Measurements from ENCODE around the gene RCVRN. TPM values are rescaled to one million over a fixed set of nuclear protein-coding genes. Genes with fewer than 3 reads are reported as not detected.

RCVRN gene
- total and polyA plus RNA-seq, 9 donors, result 0.22 to 0.82 (median 0.40) TPM; not detected in 6

DNA sequence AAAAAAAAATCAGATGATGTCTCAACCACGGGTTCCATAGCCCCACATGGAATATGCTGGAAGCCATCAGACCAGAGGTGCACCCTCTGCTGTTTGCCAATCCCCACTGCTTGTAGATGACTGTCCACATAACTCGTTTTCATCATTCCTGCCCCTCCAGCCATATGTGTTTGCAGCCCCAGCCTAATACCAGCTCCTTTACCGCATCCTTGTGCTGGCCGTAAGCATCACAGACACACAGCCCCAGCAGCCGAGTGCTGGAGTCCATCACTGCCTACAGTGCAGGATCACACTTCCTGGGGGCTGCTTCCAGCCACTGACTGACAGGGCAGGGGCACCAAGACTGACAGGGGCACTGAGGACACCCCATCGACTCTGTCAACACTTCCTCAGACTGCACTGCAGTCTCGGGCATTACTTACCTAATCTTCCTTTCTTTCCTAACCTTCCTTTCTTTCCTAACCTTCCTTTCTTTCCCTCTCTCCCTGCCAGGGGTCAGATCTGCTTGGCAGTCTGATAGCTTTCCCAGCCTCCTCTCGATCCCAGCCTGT is 5.0 kb downstream of the RCVRN start:
- Histone ChIP-seq H3K27me3 (no peaks in the 10 kb centered on the region), H3K4me1 (ENCODE audit: insufficient read depth) (peaks cover 7% of the 10 kb centered on the region), H3K27ac (no peak overlapping the region), H3K9me3 (no peaks in the 10 kb centered on the region), H3K36me3 (no peaks in the 10 kb centered on the region), H3K4me3 (no peak overlapping the region)
- intact Hi-C loops (cut with DNase I), result no loop called here
- TF ChIP-seq POLR2A (IDR thresholded peaks at IDR 0.05), result no peak
- TF ChIP-seq, protein P1, sequence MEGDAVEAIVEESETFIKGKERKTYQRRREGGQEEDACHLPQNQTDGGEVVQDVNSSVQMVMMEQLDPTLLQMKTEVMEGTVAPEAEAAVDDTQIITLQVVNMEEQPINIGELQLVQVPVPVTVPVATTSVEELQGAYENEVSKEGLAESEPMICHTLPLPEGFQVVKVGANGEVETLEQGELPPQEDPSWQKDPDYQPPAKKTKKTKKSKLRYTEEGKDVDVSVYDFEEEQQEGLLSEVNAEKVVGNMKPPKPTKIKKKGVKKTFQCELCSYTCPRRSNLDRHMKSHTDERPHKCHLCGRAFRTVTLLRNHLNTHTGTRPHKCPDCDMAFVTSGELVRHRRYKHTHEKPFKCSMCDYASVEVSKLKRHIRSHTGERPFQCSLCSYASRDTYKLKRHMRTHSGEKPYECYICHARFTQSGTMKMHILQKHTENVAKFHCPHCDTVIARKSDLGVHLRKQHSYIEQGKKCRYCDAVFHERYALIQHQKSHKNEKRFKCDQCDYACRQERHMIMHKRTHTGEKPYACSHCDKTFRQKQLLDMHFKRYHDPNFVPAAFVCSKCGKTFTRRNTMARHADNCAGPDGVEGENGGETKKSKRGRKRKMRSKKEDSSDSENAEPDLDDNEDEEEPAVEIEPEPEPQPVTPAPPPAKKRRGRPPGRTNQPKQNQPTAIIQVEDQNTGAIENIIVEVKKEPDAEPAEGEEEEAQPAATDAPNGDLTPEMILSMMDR (IDR thresholded peaks at IDR 0.05), result no peak
- no peak for TF ChIP-seq EP300 (IDR thresholded peaks at IDR 0.05)
- WGBS, 3 donors, result 45 to 63% (median 60%) methylated on average over 8 of the region's 8 CpGs
- no peak for DNase-seq

DNA sequence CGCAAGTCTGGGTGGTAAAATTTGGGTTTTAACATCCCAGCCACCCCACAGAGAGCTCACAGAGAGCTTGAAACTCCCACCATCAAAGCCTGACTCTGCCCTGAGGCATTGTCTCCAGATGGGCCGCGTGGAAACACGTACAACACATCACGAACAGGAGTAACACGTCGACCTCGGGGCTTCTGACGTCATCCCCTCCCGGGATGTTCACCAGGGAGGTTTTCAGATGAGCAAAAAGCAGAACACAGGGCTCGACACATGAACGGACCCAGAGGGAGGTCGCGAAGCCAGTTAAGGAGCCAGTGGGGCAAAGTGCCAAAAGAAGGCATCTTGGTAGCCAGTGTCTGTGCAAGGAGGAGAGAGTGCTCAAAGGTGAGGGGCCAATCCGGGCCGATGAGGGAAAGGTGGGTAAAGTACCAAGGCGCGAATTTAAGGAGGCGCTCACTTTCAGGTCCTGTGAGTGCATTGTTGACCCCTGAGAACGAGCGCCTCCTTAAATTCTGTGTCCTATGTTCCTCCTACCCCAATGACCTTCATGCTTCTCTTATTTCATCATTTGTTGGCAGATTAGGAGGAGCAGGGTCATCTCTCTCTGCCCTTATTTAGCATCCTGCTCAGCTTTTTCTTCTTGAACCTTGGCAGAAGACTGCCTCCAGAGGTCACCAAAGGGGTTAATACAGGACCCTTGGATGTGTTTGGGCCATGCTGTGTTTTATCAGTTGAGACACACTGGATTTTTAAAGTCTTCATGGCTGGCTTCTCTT is 5.6 kb downstream of the RCVRN start:
- H3K4me1 ChIP-seq (ENCODE audit: insufficient read depth), result peaks cover 7% of the 10 kb centered on the region
- H3K36me3 ChIP-seq, result no peaks in the 10 kb centered on the region
- no peaks in the 10 kb centered on the region for H3K9me3 ChIP-seq
- H3K27me3 ChIP-seq, result no peaks in the 10 kb centered on the region
- H3K4me3 ChIP-seq, result no peak overlapping the region
- DNase-seq, result peak in 4 of 5 donors; percentile 31 to 66 (median 52)
- TF ChIP-seq, protein P1 (IDR thresholded peaks at IDR 0.05), result no peak
- no peak for TF ChIP-seq EP300 (IDR thresholded peaks at IDR 0.05)
- no peak for TF ChIP-seq POLR2A (IDR thresholded peaks at IDR 0.05)
- WGBS, 3 donors, result 66 to 68% (median 66%) methylated on average over 21 of the region's 21 CpGs
- no peak overlapping the region for H3K27ac ChIP-seq
- intact Hi-C loops (cut with DNase I), result loop anchor here in 2 of 4 donors (10.0 kb wide), 2 partner anchors 105 to 145 kb away; partner anchors contain the start of gene DHRS7C (in 1 of the 2)

DNA sequence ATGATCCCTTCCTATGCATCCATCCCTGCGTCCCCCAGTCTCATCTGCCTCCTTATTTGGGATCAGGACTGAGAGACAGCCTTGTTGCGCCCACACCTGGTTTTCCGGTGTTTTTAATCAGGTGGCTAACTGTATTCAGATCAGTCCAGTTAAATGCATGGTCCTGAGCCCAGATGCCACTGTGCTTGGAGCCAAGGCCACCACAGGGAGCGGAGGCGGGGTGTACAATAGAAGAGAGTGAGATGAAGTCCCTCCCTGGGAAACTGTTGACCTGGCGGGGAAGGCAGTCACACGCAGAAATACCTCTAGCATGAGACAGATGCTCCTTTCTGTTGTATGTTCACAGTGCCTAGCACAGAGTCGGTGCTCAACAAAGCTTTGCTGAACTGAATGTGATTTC is 6.3 kb downstream of the RCVRN start:
- H3K27me3 ChIP-seq, result no peaks in the 10 kb centered on the region
- WGBS, 3 donors, result 97 to 99% (median 98%) methylated on average over 8 of the region's 8 CpGs
- H3K9me3 ChIP-seq, result no peaks in the 10 kb centered on the region
- H3K27ac ChIP-seq, result no peak overlapping the region
- peaks cover 7% of the 10 kb centered on the region for H3K4me1 ChIP-seq (ENCODE audit: insufficient read depth)
- no peak overlapping the region for H3K4me3 ChIP-seq
- TF ChIP-seq POLR2A (IDR thresholded peaks at IDR 0.05) (no peak), EP300 (IDR thresholded peaks at IDR 0.05) (no peak)
- TF ChIP-seq, protein P1 (IDR thresholded peaks at IDR 0.05), result no peak
- no peaks in the 10 kb centered on the region for H3K36me3 ChIP-seq
- no peak for DNase-seq
- intact Hi-C loops (cut with DNase I), result loop anchor here in 2 of 4 donors (10.0 kb wide), 2 partner anchors 104 to 144 kb away; partner anchors contain the start of gene DHRS7C (in 1 of the 2)

DNA sequence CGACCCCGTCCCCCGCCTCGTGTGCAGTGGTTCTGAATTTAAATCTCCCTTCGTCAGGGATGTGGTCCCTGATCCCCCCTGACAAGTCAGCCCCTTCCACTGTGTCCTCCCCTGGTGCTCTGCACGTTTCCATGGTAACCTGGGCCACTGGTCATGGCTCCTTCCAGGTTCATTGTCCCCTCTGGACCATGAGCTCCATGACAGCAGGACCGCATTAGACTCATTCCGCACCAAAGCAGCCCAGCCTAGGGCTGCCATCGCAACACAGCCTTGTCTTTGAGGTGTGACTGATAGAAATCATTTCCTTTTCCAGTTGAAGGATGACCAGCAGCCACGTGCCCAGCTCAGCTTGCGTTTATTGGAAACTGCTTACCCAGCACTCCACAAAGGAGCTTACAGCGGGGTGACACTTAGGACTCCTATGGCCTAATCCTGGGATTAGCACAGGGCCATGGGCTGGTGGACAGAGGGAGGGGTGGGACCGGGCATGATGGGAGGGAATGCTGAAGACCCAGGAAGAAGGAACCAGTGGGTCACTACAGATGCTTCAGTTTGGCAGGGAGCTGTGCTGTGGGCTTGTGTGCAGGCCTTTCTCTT is 7.6 kb downstream of the RCVRN start:
- Histone ChIP-seq H3K27ac (no peak overlapping the region), H3K9me3 (no peaks in the 10 kb centered on the region), H3K4me1 (ENCODE audit: insufficient read depth) (peaks cover 7% of the 10 kb centered on the region), H3K4me3 (no peak overlapping the region), H3K36me3 (no peaks in the 10 kb centered on the region), H3K27me3 (no peaks in the 10 kb centered on the region)
- no peak for DNase-seq
- no peak for TF ChIP-seq POLR2A (IDR thresholded peaks at IDR 0.05)
- TF ChIP-seq EP300 (IDR thresholded peaks at IDR 0.05), result no peak
- TF ChIP-seq, protein P1 (IDR thresholded peaks at IDR 0.05), result no peak
- intact Hi-C loops (cut with DNase I), result loop anchor here in 2 of 4 donors (10.0 kb wide), 2 partner anchors 103 to 143 kb away; partner anchors contain the start of gene DHRS7C (in 1 of the 2)
- WGBS, 3 donors, result 85 to 91% (median 90%) methylated on average over 13 of the region's 13 CpGs

All from ovary (tissue), 9 donors.